GM19395 (cell line): Measurements from ENCODE around the gene AOPEP.

Experiments
- ATAC-seq: cut with Tn5 transposase; IDR thresholded peaks from one replicate; pipeline ENCODE4 v1.9.1; 2021; ENCODE audit warnings: mild to moderate bottlenecking, moderate library complexity; ENCODE audit not compliant: unreplicated experiment

Gene AOPEP

GRCh38 chr9:94983552-94983951 is 257.1 kb downstream of the AOPEP start:
- no peak for ATAC-seq

GRCh38 chr9:94984891-94985476 is 258.5 kb downstream of the AOPEP start:
- ATAC-seq = no peak

- ATAC-seq = no peak
These were observed 259.1 kb downstream of the AOPEP start for GRCh38 chr9:94985649-94986048.

- ATAC-seq = no peak
These were observed 261.2 kb downstream of the AOPEP start for GRCh38 chr9:94987731-94988130.

GRCh38 chr9:94990897-94991561 is 264.5 kb downstream of the AOPEP start:
- ATAC-seq = no peak

DNA sequence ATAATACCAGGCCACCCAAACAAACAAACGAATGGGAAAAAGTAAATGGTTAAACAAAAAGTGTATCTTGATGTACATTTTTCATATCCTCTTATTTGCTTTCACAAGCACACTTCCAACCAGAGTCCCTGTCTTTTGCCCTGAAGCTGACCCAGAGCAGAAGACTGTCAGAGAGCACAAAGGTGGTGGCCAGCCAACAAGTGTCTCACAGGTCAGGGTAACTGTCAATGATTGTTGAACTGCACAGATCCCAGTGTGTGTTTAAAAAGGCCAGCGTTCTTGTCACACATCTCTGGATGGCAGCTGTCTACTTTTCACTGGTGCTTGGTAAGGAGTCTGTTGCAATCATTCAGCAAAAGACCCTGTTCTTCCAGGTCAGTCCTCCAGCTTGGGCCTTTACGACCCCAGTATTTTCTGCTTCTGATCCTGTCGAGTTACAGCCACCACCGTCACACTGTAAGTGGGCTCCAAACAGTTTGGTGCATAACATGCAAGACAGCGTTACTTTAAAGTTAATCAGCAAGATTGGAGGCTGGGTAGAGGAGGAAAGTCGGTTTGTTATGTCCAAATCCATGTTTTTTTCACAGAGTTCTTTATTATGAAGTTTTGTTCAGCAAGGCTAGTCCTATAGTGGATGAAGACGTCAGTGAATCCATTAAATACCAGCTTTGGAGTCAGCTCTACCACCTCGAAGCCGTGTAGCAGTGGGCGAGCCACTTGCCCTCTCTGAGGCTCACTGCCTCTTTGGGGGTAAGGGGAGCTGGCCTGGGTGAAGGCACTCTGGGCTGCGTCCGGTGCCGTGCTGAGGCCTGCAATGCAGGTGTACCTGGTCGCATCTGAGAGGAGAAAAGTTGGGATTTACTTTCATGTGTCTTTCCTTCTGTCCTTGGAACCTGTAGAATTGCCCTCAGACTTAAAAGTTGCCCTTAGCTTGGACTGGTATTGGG is 265.7 kb downstream of the AOPEP start:
- ATAC-seq = no peak

DNA sequence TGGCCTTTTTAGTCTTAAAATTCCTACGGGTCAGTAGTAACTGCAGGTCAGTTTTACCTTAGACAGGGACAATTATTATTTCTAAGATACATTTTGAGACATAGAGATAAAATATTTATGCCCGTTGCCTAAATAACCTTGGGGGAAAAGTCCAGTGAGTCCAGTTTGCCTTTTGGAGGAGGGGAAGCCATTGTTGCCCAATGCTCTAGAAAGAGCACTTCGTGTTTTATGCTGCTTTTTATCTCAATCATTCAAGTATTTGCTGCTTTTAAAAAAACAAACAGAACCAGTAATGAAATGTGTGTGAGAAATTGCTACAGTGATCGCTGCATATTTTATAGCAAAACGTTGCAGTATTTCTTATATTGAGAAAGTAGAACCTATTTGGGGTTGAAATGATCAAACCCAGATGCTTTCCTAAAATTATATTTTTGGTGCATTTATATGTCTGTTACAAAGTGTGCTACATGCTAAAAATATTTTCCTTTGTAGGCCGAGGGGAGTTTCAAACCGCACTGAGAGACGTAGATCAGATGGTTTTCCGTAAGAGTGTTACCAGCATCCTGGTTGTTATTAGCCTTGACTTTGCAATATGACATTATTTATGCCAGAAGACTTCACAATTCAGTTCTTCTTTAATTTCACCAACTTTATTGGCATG is 266.8 kb downstream of the AOPEP start:
- no peak for ATAC-seq

GRCh38 chr9:94993821-94994165 is 267.3 kb downstream of the AOPEP start:
- no peak for ATAC-seq

- no peak for ATAC-seq
These were observed 268.7 kb downstream of the AOPEP start for GRCh38 chr9:94995048-94995693.

DNA sequence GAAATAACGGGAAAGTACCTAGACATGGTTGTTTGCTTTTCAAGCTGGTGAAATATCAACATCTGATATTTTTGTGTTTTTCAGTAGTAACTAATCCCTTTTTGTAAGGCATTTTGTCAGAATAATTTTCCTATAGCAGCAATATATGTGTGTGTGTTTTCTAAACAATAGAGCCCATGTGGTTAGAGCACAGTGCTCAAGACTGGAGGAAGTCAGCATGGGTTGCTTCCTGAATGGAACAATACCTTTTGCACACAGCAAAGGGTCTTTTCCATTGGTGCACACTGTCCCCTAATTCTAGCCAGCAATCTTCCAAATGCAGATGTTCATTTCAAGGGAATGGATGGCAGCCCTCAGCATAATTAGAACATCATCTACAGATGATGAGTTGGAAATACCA is 270.1 kb downstream of the AOPEP start:
- ATAC-seq = no peak

- no peak for ATAC-seq
These were observed 271.2 kb downstream of the AOPEP start for GRCh38 chr9:94997727-94998126.

DNA sequence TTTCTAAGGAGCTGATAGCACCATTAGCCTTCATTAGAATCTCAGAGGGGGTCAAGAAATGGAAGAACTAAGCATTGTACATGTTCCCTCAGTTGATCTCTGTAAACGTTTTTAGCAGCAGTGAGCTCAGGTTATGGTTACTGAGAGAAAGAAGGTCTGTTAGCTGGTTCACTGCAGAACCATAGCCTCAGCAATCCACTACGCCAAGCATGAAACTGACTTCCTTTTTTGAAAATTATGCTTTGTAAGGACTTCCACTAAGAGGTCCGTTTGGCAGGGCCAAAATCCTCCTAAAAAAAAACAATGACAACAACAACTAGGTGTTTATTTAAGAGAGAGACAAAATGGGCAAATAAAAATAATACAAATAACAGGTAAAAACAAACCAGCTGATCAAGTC is 273.3 kb downstream of the AOPEP start:
- no peak for ATAC-seq

- no peak for ATAC-seq
These were observed 274.3 kb downstream of the AOPEP start for GRCh38 chr9:95000821-95001220.

DNA sequence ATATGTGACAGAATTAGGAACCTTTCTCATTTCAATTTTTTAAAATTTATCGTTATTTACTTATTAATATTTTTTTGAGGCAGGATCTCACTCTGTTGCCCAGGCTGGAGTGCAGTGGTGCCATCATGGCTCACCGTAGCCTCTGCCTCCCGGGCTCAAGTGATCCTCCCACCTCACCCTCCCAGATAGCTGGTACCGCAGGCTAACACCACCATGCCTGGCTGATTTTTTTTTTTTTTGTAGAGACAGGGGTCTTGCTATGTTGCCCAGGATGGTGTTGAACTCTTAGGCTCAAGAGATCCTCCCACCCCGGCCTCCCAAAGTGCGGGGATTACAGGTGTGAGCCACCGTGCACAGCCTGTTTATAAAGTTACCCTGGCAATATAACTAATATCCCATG is 275.2 kb downstream of the AOPEP start:
- ATAC-seq = no peak

GRCh38 chr9:95003689-95004410 is 277.4 kb downstream of the AOPEP start:
- ATAC-seq = peak; percentile 37

GRCh38 chr9:95004411-95005277 is 278.1 kb downstream of the AOPEP start:
- peak; percentile 63 for ATAC-seq

- ATAC-seq = peak; percentile 16
These were observed 279.0 kb downstream of the AOPEP start for GRCh38 chr9:95005278-95006143.

- ATAC-seq = no peak
These were observed 280.8 kb downstream of the AOPEP start for GRCh38 chr9:95007226-95007869.
